ENCODE measurements around the gene PSTPIP2. TPM values are rescaled to one million over a fixed set of nuclear protein-coding genes. Genes with fewer than 3 reads are reported as not detected.
"Not testable (repeated sequence)": the region's sequence is repeated elsewhere in the genome, so short reads cannot be mapped to it uniquely, and the experiment has no call there.

The PSTPIP2 gene
- polyA plus RNA-seq, 2 of the 4 experiments (the other 2 are of a cell fraction), result 0.10 to 0.19 TPM

DNA sequence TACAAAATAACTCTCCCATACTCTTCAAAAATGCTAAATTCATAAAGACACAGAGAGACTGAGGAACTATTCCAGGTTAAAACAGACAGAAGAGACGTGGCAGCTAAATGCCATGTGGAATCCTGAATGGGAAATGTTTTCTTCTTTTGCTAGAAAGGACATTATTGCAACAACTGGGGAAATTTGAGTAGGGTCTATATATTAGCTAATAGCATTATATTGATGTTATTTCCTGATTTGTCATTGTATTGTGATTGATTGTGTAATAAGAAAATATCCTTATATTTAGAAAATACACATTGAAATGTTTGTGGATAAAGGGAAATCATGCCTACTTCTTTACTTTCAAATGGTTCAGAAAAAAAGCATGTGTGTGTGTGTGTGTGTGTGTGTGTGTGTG, 23.4 kb downstream of the PSTPIP2 start:
- no peak for FAIRE-seq
- WGBS (ENCODE audit: missing lambda C conversion rate), result 40% methylated on average over 1 of the region's 1 CpG

GRCh38 chr18:46047369-46047768, 24.7 kb downstream of the PSTPIP2 start:
- ATAC-seq; POLR2A ChIA-PET; CTCF ChIA-PET; DNase-seq (ENCODE audit: low read depth in 1 of 2, low spot score in 1 of 2); H3K4me2 ChIP-seq; H3K4me3 ChIP-seq; FAIRE-seq; H3K9me3 ChIP-seq; H3K4me1 ChIP-seq; H3K27ac ChIP-seq: not testable (repeated sequence)
- WGBS (ENCODE audit: missing lambda C conversion rate), result 65% methylated on average over 9 of the region's 13 CpGs

More for the DNA sequence above, 23.4 kb downstream of the PSTPIP2 start:
- Histone ChIP-seq H3K4me3 (no peak overlapping the region), H3K4me1 (no peaks in the 10 kb centered on the region), H3K27ac (no peak overlapping the region), H3K4me2 (no peak overlapping the region), H3K9me3 (no peaks in the 10 kb centered on the region)
- ChIA-PET POLR2A (no interaction called here), CTCF (no interaction called here)
- ATAC-seq (no peak), DNase-seq (ENCODE audit: low read depth in 1 of 2, low spot score in 1 of 2) (no peak)
- TF ChIP-seq ZNF302 (CRISPR knock-in tag; IDR thresholded peaks at IDR 0.05), result no peak
- TF ChIP-seq RAD21 (conservative IDR thresholded peaks at IDR 0.05 in 1 of 2, IDR thresholded peaks at IDR 0.05 in 1 of 2), result no peak
- TF ChIP-seq EHMT2 (IDR thresholded peaks at IDR 0.05; ENCODE audit: low read depth), result no peak
- TF ChIP-seq MAFK (IDR thresholded peaks at IDR 0.05; ENCODE audit: partially characterized antibody), result no peak
- TF ChIP-seq FOSB (CRISPR knock-in tag; IDR thresholded peaks at IDR 0.05), result no peak
- TF ChIP-seq ZFP36 (IDR thresholded peaks at IDR 0.05; ENCODE audit: borderline replicate concordance, partially characterized antibody), result no peak
- TF ChIP-seq JUN (IDR thresholded peaks at IDR 0.05), result no peak
- no peak for TF ChIP-seq ATOH8 (CRISPR knock-in tag; IDR thresholded peaks at IDR 0.05; ENCODE audit: low read depth)
- TF ChIP-seq, protein P1, sequence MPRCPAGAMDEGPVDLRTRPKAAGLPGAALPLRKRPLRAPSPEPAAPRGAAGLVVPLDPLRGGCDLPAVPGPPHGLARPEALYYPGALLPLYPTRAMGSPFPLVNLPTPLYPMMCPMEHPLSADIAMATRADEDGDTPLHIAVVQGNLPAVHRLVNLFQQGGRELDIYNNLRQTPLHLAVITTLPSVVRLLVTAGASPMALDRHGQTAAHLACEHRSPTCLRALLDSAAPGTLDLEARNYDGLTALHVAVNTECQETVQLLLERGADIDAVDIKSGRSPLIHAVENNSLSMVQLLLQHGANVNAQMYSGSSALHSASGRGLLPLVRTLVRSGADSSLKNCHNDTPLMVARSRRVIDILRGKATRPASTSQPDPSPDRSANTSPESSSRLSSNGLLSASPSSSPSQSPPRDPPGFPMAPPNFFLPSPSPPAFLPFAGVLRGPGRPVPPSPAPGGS (IDR thresholded peaks at IDR 0.05), result no peak
- TF ChIP-seq HEYL (CRISPR knock-in tag; IDR thresholded peaks at IDR 0.05), result no peak
- TF ChIP-seq, protein P2, sequence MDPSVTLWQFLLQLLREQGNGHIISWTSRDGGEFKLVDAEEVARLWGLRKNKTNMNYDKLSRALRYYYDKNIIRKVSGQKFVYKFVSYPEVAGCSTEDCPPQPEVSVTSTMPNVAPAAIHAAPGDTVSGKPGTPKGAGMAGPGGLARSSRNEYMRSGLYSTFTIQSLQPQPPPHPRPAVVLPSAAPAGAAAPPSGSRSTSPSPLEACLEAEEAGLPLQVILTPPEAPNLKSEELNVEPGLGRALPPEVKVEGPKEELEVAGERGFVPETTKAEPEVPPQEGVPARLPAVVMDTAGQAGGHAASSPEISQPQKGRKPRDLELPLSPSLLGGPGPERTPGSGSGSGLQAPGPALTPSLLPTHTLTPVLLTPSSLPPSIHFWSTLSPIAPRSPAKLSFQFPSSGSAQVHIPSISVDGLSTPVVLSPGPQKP (IDR thresholded peaks at IDR 0.05; ENCODE audit: low read depth, low read length), result no peak
- TF ChIP-seq MYC (IDR thresholded peaks at IDR 0.05; ENCODE audit: borderline replicate concordance, low read length), result no peak
- no peak for TF ChIP-seq MAX (IDR thresholded peaks at IDR 0.05)

- WGBS (ENCODE audit: missing lambda C conversion rate), result 70% methylated on average over 2 of the region's 2 CpGs
- TF ChIP-seq ATOH8 (CRISPR knock-in tag; IDR thresholded peaks at IDR 0.05; ENCODE audit: low read depth) (no peak), SREBF2 (IDR thresholded peaks at IDR 0.05) (no peak), RNF2 (IDR thresholded peaks at IDR 0.05; ENCODE audit: borderline replicate concordance, low read depth) (no peak), POLR2A (IDR thresholded peaks at IDR 0.05; ENCODE audit: low read length) (no peak), TP53 (CRISPR knock-in tag; IDR thresholded peaks at IDR 0.05) (no peak), CEBPB (IDR thresholded peaks at IDR 0.05) (no peak), HOXB13 (CRISPR knock-in tag; IDR thresholded peaks at IDR 0.05; ENCODE audit: low read depth) (no peak), MAX (IDR thresholded peaks at IDR 0.05) (no peak), NPAS2 (CRISPR knock-in tag; IDR thresholded peaks at IDR 0.05; ENCODE audit: borderline replicate concordance) (no peak), KDM1A (IDR thresholded peaks at IDR 0.05; ENCODE audit: low read depth) (no peak), ESRRA (IDR thresholded peaks at IDR 0.05; ENCODE audit: borderline replicate concordance, low read length) (no peak), PBX3 (IDR thresholded peaks at IDR 0.05) (no peak)
- ChIA-PET POLR2A (no interaction called here), CTCF (no interaction called here)
- H3K4me3 ChIP-seq, result no peak overlapping the region
- H3K27ac ChIP-seq, result no peak overlapping the region
- FAIRE-seq, result no peak
- no peaks in the 10 kb centered on the region for H3K9me3 ChIP-seq
- no peak for ATAC-seq
- H3K4me2 ChIP-seq, result no peak overlapping the region
- H3K4me1 ChIP-seq, result no peaks in the 10 kb centered on the region
- DNase-seq (ENCODE audit: low read depth in 1 of 2, low spot score in 1 of 2), result no peak
Observed at GRCh38 chr18:46046688-46047087, 25.4 kb downstream of the PSTPIP2 start.
